ENCODE data around the gene TRIM22. TPM values are rescaled to one million over a fixed set of nuclear protein-coding genes. Genes with fewer than 3 reads are reported as not detected.

The TRIM22 gene
- total RNA-seq, 3 donors from 2014 or later (not counting 1 experiment from before 2014, with no cell fraction given), result 304 to 339 (median 334) TPM

DNA sequence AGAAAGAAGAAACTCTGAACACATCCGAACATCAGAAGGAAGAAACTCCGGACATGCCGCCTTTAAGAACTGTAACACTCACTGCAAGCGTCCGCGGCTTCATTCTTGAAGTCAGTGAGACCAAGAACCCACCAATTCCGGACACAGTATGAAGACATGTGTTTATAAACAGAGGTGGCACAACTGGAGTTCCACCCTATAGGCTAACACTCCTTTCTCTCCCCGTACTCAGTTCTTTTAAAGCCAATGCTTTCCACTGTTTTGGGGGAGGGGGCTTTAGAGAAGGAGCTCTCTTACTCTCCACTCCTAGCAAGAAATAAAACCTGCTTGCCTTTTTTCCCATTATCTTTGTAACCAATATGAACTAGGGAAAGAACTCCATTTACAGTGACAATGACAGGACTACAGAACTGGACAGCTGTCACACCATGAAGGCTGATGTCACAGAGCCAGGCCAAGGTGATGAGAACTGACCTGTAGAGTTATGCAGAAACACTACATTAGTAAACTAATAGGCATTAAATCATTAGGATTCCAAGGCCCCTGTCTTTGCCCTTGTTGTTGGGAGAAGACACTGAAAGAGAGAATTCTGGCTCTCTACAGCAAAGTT, 5.4 kb upstream of the TRIM22 start:
- 3% methylated on average over 4 of the region's 8 CpGs for WGBS (ENCODE audit: insufficient coverage)
- peaks cover 31 to 53% of the 10 kb centered on the region in 2 donors for H3K4me1 Mint-ChIP-seq
- H3K9me3 ChIP-seq (ENCODE audit: control insufficient read depth, insufficient read depth, low read length), result no peaks in the 10 kb centered on the region
- DNase-seq, result no peak
- peaks cover 15% of the 10 kb centered on the region for H3K4me1 ChIP-seq (ENCODE audit: control insufficient read depth, insufficient read depth, low read length)
- H3K4me3 Mint-ChIP-seq, result peak overlapping the region; percentile 99
- H3K9me3 Mint-ChIP-seq, result no peaks in the 10 kb centered on the region
- intact Hi-C loops (cut with micrococcal nuclease), result loop anchor here (1.0 to 10.0 kb wide), 4 partner anchors 17 to 1079 kb away; partner anchors contain the start of genes CNGA4, FHIP1B, OR52N2 and TRIM68
- no peaks in the 10 kb centered on the region for H3K27me3 ChIP-seq (ENCODE audit: control insufficient read depth, insufficient read depth, low read length)
- peak overlapping the region; percentile 98 for H3K27ac Mint-ChIP-seq
- ATAC-seq, result peak; percentile 37 to 58 (median 42)
- peaks cover 10% of the 10 kb centered on the region for H3K36me3 ChIP-seq (ENCODE audit: control insufficient read depth, insufficient read depth, low read length)
- TF ChIP-seq, protein P1, sequence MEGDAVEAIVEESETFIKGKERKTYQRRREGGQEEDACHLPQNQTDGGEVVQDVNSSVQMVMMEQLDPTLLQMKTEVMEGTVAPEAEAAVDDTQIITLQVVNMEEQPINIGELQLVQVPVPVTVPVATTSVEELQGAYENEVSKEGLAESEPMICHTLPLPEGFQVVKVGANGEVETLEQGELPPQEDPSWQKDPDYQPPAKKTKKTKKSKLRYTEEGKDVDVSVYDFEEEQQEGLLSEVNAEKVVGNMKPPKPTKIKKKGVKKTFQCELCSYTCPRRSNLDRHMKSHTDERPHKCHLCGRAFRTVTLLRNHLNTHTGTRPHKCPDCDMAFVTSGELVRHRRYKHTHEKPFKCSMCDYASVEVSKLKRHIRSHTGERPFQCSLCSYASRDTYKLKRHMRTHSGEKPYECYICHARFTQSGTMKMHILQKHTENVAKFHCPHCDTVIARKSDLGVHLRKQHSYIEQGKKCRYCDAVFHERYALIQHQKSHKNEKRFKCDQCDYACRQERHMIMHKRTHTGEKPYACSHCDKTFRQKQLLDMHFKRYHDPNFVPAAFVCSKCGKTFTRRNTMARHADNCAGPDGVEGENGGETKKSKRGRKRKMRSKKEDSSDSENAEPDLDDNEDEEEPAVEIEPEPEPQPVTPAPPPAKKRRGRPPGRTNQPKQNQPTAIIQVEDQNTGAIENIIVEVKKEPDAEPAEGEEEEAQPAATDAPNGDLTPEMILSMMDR (IDR thresholded peaks at IDR 0.05), result no peak
- H3K36me3 Mint-ChIP-seq, result peaks cover 8% of the 10 kb centered on the region
- peak overlapping the region; percentile 68 for H3K4me3 ChIP-seq (ENCODE audit: low read length)
- peak overlapping the region; percentile 90 for H3K27ac ChIP-seq (ENCODE audit: low read length)
- no peaks in the 10 kb centered on the region for H3K27me3 Mint-ChIP-seq (ENCODE audit: low read depth in 2 of 2)

DNA sequence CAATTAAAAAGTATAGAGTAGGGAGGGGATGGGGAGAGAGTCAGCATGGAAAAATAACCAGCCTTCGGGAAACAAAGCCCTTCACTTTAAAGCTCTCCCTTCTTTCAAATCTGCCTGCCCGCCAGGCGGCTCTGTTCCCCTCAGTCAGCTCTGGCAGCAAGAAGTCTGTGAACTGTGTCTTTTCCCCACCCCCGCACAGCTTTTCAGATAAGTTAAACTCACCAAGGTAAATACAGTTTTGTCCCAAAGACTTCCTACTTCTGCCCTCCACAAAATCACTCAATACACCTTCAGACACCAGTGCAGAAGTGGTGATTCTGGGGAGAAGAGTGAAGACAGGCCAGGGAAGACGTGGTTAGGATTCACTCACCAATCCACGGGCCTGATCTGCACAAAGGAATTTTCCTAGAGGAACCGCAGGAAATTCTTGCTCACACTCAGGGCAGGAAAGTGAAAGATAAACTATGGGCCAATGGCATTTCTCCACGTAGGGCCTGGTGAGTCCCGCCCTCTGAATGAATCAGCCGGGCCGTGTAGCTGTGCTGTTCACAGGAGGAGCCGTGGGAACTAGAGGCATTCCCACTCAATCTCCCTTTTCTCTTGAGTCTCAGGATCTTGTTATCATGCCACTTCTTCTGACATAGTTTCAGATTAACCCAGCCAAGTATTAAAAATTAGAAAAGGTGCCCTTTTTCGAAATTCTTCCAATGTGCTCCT, 4.8 kb upstream of the TRIM22 start, which contains the start of gene TRIM5:
TRIM5 (minus strand) TSS at position 429 of the 717 bp plus-strand sequence. CDS start 4,897 bp downstream, outside the sequence.
- H3K9me3 Mint-ChIP-seq, result no peaks in the 10 kb centered on the region
- Histone ChIP-seq H3K4me1 (ENCODE audit: control insufficient read depth, insufficient read depth, low read length) (peaks cover 15% of the 10 kb centered on the region), H3K4me3 (ENCODE audit: low read length) (peak within 1 kb of the TSS; percentile 68), H3K9me3 (ENCODE audit: control insufficient read depth, insufficient read depth, low read length) (no peaks in the 10 kb centered on the region), H3K36me3 (ENCODE audit: control insufficient read depth, insufficient read depth, low read length) (peaks cover 4% of the 10 kb centered on the region), H3K27me3 (ENCODE audit: control insufficient read depth, insufficient read depth, low read length) (no peaks in the 10 kb centered on the region), H3K27ac (ENCODE audit: low read length) (peak within 1 kb of the TSS; percentile 90)
- DNase-seq (peak; percentile 69 to 92), ATAC-seq (peak; percentile 81 to 86 (median 85))
- TF ChIP-seq, protein P1 (IDR thresholded peaks at IDR 0.05), result peak; percentile 58
- H3K27ac Mint-ChIP-seq, result peak within 1 kb of the TSS; percentile 98
- peak within 1 kb of the TSS; percentile 99 for H3K4me3 Mint-ChIP-seq
- intact Hi-C loops (cut with micrococcal nuclease), result loop anchor here (1.0 to 10.0 kb wide), 6 partner anchors 16 to 1080 kb away; partner anchors contain the start of genes ARFIP2, CNGA4, FHIP1B and OR52N2
- peaks cover 30 to 51% of the 10 kb centered on the region in 2 donors for H3K4me1 Mint-ChIP-seq
- WGBS (ENCODE audit: insufficient coverage), result under 1% methylated on average over 13 of the region's 13 CpGs
- no peaks in the 10 kb centered on the region for H3K27me3 Mint-ChIP-seq (ENCODE audit: low read depth in 2 of 2)
- H3K36me3 Mint-ChIP-seq, result peaks cover 2% of the 10 kb centered on the region

DNA sequence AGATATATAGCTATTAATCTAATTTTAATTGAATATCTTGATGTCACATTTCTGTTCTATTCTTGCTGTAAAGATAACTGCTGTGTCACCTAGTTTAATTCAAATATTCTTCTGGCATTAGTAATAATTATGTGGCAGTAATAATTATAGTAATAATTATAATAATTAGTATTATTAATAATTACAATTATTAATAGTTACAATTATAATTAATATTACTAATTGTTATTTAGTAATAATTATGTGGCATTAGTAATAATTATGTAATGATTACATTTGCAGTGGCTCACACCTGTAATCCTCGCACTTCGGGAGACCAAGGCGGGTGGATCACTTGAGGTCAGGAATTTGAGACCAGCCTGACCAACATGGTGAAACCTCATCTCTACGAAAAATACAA, 3.2 kb upstream of the TRIM22 start:
- ATAC-seq (no peak), DNase-seq (no peak)
- TF ChIP-seq, protein P1 (IDR thresholded peaks at IDR 0.05), result no peak
- H3K27me3 ChIP-seq (ENCODE audit: control insufficient read depth, insufficient read depth, low read length), result no peaks in the 10 kb centered on the region
- WGBS (ENCODE audit: insufficient coverage), result 97% methylated on average over 4 of the region's 4 CpGs
- Mint-ChIP-seq H3K4me1 (peaks cover 44 to 59% of the 10 kb centered on the region in 2 donors), H3K9me3 (no peaks in the 10 kb centered on the region), H3K36me3 (no peaks in the 10 kb centered on the region), H3K4me3 (no peak overlapping the region), H3K27me3 (ENCODE audit: low read depth in 2 of 2) (no peaks in the 10 kb centered on the region), H3K27ac (no peak overlapping the region)
- no peak overlapping the region for H3K27ac ChIP-seq (ENCODE audit: low read length)
- H3K36me3 ChIP-seq (ENCODE audit: control insufficient read depth, insufficient read depth, low read length), result no peaks in the 10 kb centered on the region
- intact Hi-C loops (cut with micrococcal nuclease), result loop anchor here (5.0 to 10.0 kb wide), 3 partner anchors 548 to 1082 kb away; partner anchors contain the start of genes ARFIP2, CNGA4, FHIP1B and TIMM10B
- H3K9me3 ChIP-seq (ENCODE audit: control insufficient read depth, insufficient read depth, low read length), result no peaks in the 10 kb centered on the region
- peaks cover 15% of the 10 kb centered on the region for H3K4me1 ChIP-seq (ENCODE audit: control insufficient read depth, insufficient read depth, low read length)
- no peak overlapping the region for H3K4me3 ChIP-seq (ENCODE audit: low read length)
